ENCODE data around the gene CLASP1.
"Not testable (repeated sequence)": the region's sequence is repeated elsewhere in the genome, so short reads cannot be mapped to it uniquely, and the experiment has no call there.

The CLASP1 gene

GRCh38 chr2:121409388-121409787 lies 239.9 kb downstream of the CLASP1 start:
- no peak for DNase-seq

GRCh38 chr2:121408641-121409040 lies 240.6 kb downstream of the CLASP1 start:
- DNase-seq, result no peak

- DNase-seq, result no peak
Measured at GRCh38 chr2:121405233-121405632, 244.0 kb downstream of the CLASP1 start.

GRCh38 chr2:121400201-121400600 lies 249.1 kb downstream of the CLASP1 start:
- no peak for DNase-seq

GRCh38 chr2:121398853-121399252 lies 250.4 kb downstream of the CLASP1 start:
- no peak for DNase-seq

GRCh38 chr2:121390082-121390692 lies 259.1 kb downstream of the CLASP1 start:
- DNase-seq, result no peak

GRCh38 chr2:121388371-121388770 lies 260.9 kb downstream of the CLASP1 start:
- no peak for DNase-seq

- no peak for DNase-seq
Measured at GRCh38 chr2:121387591-121388325, 261.5 kb downstream of the CLASP1 start.

- no peak for DNase-seq
Measured at GRCh38 chr2:121386707-121387106, 262.6 kb downstream of the CLASP1 start.

- no peak for DNase-seq
Measured at GRCh38 chr2:121386102-121386501, 263.2 kb downstream of the CLASP1 start.

GRCh38 chr2:121382744-121383143 lies 266.5 kb downstream of the CLASP1 start:
- no peak for DNase-seq

GRCh38 chr2:121377646-121378045 lies 271.6 kb downstream of the CLASP1 start:
- no peak for DNase-seq

GRCh38 chr2:121376535-121377250 lies 272.6 kb downstream of the CLASP1 start:
- DNase-seq, result no peak

GRCh38 chr2:121375621-121376159 lies 273.6 kb downstream of the CLASP1 start:
- no peak for DNase-seq

- not testable (repeated sequence) for DNase-seq
Measured at GRCh38 chr2:121374412-121375075, 274.7 kb downstream of the CLASP1 start.

- no peak for DNase-seq
Measured at GRCh38 chr2:121372721-121373353, 276.4 kb downstream of the CLASP1 start.

- DNase-seq, result no peak
Measured at GRCh38 chr2:121372082-121372481, 277.2 kb downstream of the CLASP1 start.

- DNase-seq, result no peak
Measured at GRCh38 chr2:121368836-121369235, 280.4 kb downstream of the CLASP1 start.

GRCh38 chr2:121368155-121368554 lies 281.1 kb downstream of the CLASP1 start:
- DNase-seq, result no peak

GRCh38 chr2:121367246-121367900 lies 281.9 kb downstream of the CLASP1 start:
- no peak for DNase-seq

- DNase-seq, result no peak
Measured at GRCh38 chr2:121366040-121366439, 283.2 kb downstream of the CLASP1 start.

GRCh38 chr2:121365061-121365460 lies 284.2 kb downstream of the CLASP1 start:
- DNase-seq, result no peak
